Retinal pigment epithelial cell (primary cell): ENCODE data around the gene BPIFA1.

Experiments
- DNase-seq: peaks from one replicate; pipeline ENCODE4 v3.0.0-alpha.2; 2010; ENCODE audit warnings: low read depth
- H3K4me3 ChIP-seq: 2 replicates; pipeline ENCODE4 v1.5.1; 2011; ENCODE audit warnings: mild to moderate bottlenecking, low read length, control low read depth, moderate library complexity
- TF ChIP-seq, protein P1 (sequence below): conservative IDR thresholded peaks from 2 replicates; pipeline ENCODE4 v1.5.1; 2011; ENCODE audit warnings: low read depth, low read length, control low read depth, inconsistent platforms

The BPIFA1 gene

DNA sequence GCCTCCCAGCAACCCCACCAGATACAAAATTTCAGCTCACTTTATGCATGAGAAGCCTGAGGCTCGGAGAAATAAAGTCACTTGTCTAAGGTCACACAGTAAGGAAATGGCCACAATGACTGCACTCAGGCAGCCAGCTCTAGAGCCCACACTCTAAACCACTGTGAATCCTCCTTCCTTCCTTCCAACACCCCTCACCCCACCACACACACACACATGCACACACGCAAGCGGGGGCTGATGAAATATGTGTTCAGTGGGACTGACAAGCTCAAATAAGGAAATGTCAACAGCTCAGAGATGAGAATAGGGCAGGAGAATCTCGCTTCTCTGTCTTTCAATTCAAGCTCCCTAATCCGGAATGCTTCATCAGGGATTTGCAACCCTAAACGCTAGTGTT lies 6.0 kb upstream of the BPIFA1 start:
- no peak for DNase-seq
- TF ChIP-seq, protein P1, sequence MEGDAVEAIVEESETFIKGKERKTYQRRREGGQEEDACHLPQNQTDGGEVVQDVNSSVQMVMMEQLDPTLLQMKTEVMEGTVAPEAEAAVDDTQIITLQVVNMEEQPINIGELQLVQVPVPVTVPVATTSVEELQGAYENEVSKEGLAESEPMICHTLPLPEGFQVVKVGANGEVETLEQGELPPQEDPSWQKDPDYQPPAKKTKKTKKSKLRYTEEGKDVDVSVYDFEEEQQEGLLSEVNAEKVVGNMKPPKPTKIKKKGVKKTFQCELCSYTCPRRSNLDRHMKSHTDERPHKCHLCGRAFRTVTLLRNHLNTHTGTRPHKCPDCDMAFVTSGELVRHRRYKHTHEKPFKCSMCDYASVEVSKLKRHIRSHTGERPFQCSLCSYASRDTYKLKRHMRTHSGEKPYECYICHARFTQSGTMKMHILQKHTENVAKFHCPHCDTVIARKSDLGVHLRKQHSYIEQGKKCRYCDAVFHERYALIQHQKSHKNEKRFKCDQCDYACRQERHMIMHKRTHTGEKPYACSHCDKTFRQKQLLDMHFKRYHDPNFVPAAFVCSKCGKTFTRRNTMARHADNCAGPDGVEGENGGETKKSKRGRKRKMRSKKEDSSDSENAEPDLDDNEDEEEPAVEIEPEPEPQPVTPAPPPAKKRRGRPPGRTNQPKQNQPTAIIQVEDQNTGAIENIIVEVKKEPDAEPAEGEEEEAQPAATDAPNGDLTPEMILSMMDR = no peak

DNA sequence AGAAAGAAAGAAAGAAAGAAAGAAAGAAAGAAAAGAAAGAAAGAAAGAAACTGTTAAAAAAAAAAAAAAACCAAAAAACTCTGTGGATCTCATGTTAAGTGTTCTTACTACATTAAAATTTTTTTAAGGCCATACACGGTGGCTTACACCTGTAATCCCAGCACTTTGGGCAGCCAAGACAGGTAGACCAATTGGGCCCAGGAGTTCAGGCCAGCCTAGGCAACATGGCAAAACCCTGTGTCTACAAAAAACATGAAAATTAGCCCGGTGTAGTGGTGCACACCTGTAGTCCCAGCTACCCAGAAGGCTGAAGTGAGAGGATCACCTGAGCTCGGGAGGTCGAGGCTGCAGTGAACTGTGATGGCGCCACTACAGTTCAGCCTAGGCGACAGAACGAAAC lies 4.6 kb upstream of the BPIFA1 start:
- DNase-seq = no peak
- TF ChIP-seq, protein P1 = no peak
- H3K4me3 ChIP-seq = no peak overlapping the region

More for the DNA sequence above, 6.0 kb upstream of the BPIFA1 start:
- no peak overlapping the region for H3K4me3 ChIP-seq

DNA sequence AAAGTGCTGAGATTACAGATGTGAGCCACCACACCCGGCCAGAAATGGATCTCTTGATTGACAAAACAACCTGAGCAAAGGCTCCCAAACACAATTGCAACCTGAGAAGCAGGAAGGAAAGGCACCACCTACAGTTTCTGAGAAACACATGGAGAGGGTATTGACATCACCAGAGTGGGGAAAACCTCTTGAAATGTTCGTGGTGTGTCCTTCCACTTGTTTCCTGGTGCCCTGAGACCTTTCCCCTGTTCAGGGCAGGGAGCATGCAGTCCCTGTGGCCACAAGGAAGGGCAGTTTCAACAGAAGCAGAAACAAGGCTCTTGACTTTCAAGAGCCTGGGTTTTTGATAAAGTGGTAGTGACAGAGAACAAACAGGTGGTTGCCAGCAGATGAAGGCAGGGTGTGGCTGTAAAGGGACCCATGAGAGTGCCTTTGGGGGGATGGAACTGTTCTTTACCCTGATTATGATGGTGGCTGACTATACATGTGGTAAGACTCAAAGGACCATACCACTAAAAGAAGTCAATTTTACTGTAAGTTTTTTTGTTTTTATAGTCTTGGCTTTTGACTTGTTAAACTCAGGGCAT lies 3.2 kb upstream of the BPIFA1 start:
- H3K4me3 ChIP-seq = no peak overlapping the region

DNA sequence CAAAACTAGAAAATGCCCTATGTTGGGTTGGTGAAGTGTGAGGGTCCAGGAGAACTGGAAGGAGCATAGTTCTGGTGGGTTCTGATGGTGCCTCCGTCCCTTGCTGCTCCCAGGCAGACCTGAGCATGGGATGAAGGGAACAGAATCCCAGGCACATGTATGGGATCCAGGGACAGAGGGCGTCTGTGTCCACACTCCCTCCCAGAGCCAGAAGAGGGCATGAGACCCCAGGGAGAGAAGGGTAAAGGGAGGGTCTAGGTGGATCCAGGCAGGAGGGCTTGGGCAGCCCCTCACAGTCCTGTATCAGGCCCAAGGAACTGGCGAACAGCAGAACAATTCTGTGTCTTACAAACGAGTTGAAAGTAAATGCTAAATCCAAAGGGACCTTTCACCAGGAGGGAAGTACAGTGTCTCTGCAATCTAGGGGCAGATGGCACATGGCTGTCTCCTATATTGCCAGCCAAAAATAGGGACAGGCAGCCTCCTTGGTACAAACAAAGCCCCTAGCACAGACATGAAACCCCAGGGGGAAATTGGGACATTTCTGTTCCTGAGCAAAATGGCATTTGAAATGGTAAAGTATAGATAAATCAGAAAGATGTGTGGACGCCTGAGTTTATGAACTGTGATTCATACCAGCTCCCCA lies 2.5 kb upstream of the BPIFA1 start:
- no peak overlapping the region for H3K4me3 ChIP-seq
- TF ChIP-seq, protein P1 = peak; percentile 20
- DNase-seq = no peak

More for the DNA sequence above, 3.2 kb upstream of the BPIFA1 start:
- TF ChIP-seq, protein P1 = no peak
- DNase-seq = no peak

DNA sequence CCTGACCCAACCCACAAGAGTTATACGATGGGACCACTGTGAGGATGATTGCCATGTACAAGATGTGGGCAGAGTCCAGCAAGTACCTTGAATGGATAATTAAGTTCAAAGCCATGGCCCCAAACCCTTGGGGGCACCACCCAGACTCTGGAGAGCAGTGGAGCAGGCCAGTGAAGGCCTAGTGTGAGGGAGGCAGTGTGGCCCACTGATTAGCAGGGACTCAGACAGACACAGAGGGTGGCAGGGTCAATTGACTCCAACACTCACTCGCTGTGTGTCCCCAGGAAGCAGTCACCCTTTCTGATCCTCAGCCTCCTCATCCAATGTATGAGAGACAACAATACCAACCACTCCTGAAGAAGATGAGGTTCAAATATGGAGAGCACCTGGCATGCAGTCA lies 1.7 kb upstream of the BPIFA1 start:
- TF ChIP-seq, protein P1 = no peak
- no peak overlapping the region for H3K4me3 ChIP-seq
- no peak for DNase-seq

DNA sequence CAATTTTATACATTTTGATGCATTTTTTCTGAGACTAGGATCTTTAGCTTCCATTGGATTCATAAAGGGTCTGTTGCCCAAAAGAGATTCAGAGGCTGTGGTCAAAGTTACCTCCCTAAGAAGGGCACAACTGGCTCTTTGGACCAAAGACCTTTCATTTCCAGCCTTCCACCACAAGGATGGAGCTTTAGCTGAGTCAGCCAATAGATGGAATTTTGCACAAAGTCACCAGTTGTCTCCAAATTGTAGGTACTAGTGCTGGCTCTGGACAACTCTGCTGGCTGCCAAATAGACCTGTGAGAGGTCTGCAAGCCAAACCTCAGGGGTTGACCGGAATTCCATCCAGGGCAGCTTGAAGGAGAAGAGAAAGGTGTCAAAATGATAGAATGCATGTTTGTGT lies 555 bp downstream of the BPIFA1 start:
- DNase-seq = no peak
- TF ChIP-seq, protein P1 = no peak
- H3K4me3 ChIP-seq = no peak overlapping the region

DNA sequence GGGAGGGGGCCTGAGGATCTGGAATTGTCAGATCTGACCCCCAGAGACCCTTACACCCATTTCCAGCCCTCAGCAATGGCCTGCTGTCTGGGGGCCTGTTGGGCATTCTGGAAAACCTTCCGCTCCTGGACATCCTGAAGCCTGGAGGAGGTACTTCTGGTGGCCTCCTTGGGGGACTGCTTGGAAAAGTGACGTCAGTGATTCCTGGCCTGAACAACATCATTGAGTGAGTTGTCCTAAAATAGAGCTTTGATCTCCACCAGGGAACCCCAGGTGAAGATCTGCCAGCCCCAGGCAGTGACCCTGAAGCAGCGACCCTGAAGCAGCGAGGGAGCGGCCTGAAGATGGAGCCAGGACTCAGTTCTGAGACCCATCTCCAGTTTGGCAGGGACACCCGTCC lies 2.2 kb downstream of the BPIFA1 start:
- TF ChIP-seq, protein P1 = no peak
- H3K4me3 ChIP-seq = no peak overlapping the region
- no peak for DNase-seq
